COR-L47 (cell line): ENCODE results near the gene AFMID.

Source experiments
- DNase-seq: peaks from one replicate; lab custom pipeline; 2025; lab: John Stamatoyannopoulos, UW

The AFMID gene

GRCh38 chr17:78180083-78180482 is 7.1 kb upstream of the AFMID start:
- DNase-seq, result no peak

GRCh38 chr17:78180508-78180907 is 6.7 kb upstream of the AFMID start:
- DNase-seq, result no peak

- DNase-seq, result no peak
Measured at GRCh38 chr17:78182504-78182903, 4.7 kb upstream of the AFMID start.

- DNase-seq, result no peak
Measured at GRCh38 chr17:78183916-78184315, 3.2 kb upstream of the AFMID start.

GRCh38 chr17:78184351-78184750 is 2.8 kb upstream of the AFMID start:
- DNase-seq, result no peak

- no peak for DNase-seq
Measured at GRCh38 chr17:78184868-78185267, 2.3 kb upstream of the AFMID start.

- DNase-seq, result no peak
Measured at GRCh38 chr17:78185981-78186691, 1.0 kb upstream of the AFMID start.

- DNase-seq, result no peak
Measured at GRCh38 chr17:78196716-78197115, 9.6 kb downstream of the AFMID start.

- DNase-seq, result no peak
Measured at GRCh38 chr17:78197147-78197832, 10.1 kb downstream of the AFMID start.

- DNase-seq, result no peak
Measured at GRCh38 chr17:78200451-78200850, 13.3 kb downstream of the AFMID start.

- DNase-seq, result no peak
Measured at GRCh38 chr17:78202666-78203065, 15.5 kb downstream of the AFMID start.

- no peak for DNase-seq
Measured at GRCh38 chr17:78204387-78205123, 17.4 kb downstream of the AFMID start.

GRCh38 chr17:78205124-78205775 is 18.1 kb downstream of the AFMID start:
- no peak for DNase-seq

- no peak for DNase-seq
Measured at GRCh38 chr17:78206298-78206697, 19.1 kb downstream of the AFMID start.

GRCh38 chr17:78208486-78208885 is 21.3 kb downstream of the AFMID start:
- DNase-seq, result no peak

GRCh38 chr17:78210111-78210510 is 22.9 kb downstream of the AFMID start:
- no peak for DNase-seq

GRCh38 chr17:78211032-78211431 is 23.9 kb downstream of the AFMID start:
- DNase-seq, result no peak

GRCh38 chr17:78214016-78214705 is 27.0 kb downstream of the AFMID start, which contains the start of gene BIRC5:
BIRC5 (plus strand) TSS chr17:78214253; CDS start chr17:78214317, 64 bp downstream.
- peak; percentile 95 for DNase-seq

- no peak for DNase-seq
Measured at GRCh38 chr17:78214706-78215061, 27.5 kb downstream of the AFMID start.

GRCh38 chr17:78219396-78220150 is 32.4 kb downstream of the AFMID start:
- DNase-seq, result no peak

GRCh38 chr17:78223061-78223460 is 35.9 kb downstream of the AFMID start:
- no peak for DNase-seq
